ENCODE data around the gene IL17REL.

DNA sequence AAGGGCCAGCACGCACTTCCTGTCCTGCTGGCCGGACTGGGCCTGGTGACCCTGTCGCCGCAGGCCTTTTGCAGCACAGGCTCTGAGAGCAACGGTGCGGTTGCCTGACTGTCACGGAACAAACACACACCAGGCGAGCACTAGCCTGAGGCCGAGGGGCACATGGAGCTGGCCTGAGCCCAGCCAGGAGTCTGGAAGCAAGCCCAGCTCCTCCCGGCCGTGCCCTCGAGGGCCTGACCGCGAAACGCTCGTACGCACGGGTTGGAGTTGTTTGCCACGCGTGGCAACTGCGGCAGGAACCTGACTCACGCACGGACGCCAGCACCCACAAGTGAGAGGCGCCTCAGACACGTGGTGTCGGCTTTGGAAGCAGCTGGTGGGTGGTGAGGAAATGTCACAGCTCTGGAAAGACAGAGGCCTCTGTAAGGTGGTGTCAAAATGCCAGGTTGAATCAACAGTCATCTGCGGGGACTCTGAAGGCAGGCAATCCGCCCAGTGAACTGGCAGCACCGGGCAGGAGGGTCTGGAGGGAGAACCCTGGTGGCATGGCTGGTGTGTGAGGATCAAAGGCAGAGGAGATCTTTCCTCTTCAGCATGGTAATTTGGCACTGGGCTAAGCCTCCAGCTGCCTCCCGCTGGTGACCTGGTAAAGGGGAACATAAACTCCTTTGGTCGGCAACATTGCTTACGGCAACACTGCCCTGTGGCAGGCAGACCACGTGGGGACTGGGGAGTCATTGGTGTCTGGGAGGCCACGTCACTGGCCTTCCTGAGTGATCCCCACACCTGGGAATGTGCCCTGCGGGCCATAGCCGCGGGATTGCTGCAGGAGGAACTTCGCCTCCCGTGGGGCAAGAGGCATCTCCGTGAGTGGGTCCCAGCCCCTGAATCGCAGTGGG lies 15.3 kb upstream of the IL17REL start:
- TF ChIP-seq, protein P1, sequence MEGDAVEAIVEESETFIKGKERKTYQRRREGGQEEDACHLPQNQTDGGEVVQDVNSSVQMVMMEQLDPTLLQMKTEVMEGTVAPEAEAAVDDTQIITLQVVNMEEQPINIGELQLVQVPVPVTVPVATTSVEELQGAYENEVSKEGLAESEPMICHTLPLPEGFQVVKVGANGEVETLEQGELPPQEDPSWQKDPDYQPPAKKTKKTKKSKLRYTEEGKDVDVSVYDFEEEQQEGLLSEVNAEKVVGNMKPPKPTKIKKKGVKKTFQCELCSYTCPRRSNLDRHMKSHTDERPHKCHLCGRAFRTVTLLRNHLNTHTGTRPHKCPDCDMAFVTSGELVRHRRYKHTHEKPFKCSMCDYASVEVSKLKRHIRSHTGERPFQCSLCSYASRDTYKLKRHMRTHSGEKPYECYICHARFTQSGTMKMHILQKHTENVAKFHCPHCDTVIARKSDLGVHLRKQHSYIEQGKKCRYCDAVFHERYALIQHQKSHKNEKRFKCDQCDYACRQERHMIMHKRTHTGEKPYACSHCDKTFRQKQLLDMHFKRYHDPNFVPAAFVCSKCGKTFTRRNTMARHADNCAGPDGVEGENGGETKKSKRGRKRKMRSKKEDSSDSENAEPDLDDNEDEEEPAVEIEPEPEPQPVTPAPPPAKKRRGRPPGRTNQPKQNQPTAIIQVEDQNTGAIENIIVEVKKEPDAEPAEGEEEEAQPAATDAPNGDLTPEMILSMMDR (conservative IDR thresholded peaks at IDR 0.05; ENCODE audit: low read length), result no peak
- TF ChIP-seq EZH2phosphoT487 (IDR thresholded peaks at IDR 0.05; ENCODE audit: borderline replicate concordance), result no peak
